HG03064 (cell line): ENCODE results near the gene SETD7.

Experiments
- ATAC-seq: cut with Tn5 transposase; IDR thresholded peaks from one replicate; pipeline ENCODE4 v1.9.1; 2021; ENCODE audit warnings: low read depth; ENCODE audit not compliant: unreplicated experiment

Gene SETD7

GRCh38 chr4:139556071-139556723, at the start of gene SETD7:
SETD7 (minus strand) TSS chr4:139556219; CDS start chr4:139556137, 82 bp downstream.
- ATAC-seq: no peak

GRCh38 chr4:139605516-139605915, 49.5 kb upstream of the SETD7 start:
- no peak for ATAC-seq

- no peak for ATAC-seq
These were observed 47.8 kb upstream of the SETD7 start for GRCh38 chr4:139603576-139604410.

- ATAC-seq: no peak
These were observed 46.8 kb upstream of the SETD7 start for GRCh38 chr4:139602776-139603360.

GRCh38 chr4:139600662-139601061, 44.6 kb upstream of the SETD7 start:
- ATAC-seq: no peak

GRCh38 chr4:139599594-139600374, 43.8 kb upstream of the SETD7 start:
- ATAC-seq: no peak

GRCh38 chr4:139599076-139599475, 43.1 kb upstream of the SETD7 start:
- ATAC-seq: no peak

GRCh38 chr4:139596684-139597279, 40.8 kb upstream of the SETD7 start:
- no peak for ATAC-seq

- no peak for ATAC-seq
These were observed 40.1 kb upstream of the SETD7 start for GRCh38 chr4:139596034-139596683.

- ATAC-seq: no peak
These were observed 38.7 kb upstream of the SETD7 start for GRCh38 chr4:139594591-139595185.

GRCh38 chr4:139593091-139593564, 37.1 kb upstream of the SETD7 start:
- no peak for ATAC-seq

- ATAC-seq: no peak
These were observed 33.5 kb upstream of the SETD7 start for GRCh38 chr4:139589336-139590018.

GRCh38 chr4:139587446-139587845, 31.4 kb upstream of the SETD7 start:
- ATAC-seq: no peak

GRCh38 chr4:139585473-139585872, 29.5 kb upstream of the SETD7 start:
- ATAC-seq: no peak

- ATAC-seq: no peak
These were observed 28.8 kb upstream of the SETD7 start for GRCh38 chr4:139584784-139585183.

GRCh38 chr4:139584013-139584412, 28.0 kb upstream of the SETD7 start:
- ATAC-seq: no peak

GRCh38 chr4:139582044-139582443, 26.0 kb upstream of the SETD7 start:
- no peak for ATAC-seq

GRCh38 chr4:139581096-139581495, 25.1 kb upstream of the SETD7 start:
- no peak for ATAC-seq

- no peak for ATAC-seq
These were observed 20.2 kb upstream of the SETD7 start for GRCh38 chr4:139576219-139576618.
